ENCODE measurements around the gene CYP3A5.

DNA sequence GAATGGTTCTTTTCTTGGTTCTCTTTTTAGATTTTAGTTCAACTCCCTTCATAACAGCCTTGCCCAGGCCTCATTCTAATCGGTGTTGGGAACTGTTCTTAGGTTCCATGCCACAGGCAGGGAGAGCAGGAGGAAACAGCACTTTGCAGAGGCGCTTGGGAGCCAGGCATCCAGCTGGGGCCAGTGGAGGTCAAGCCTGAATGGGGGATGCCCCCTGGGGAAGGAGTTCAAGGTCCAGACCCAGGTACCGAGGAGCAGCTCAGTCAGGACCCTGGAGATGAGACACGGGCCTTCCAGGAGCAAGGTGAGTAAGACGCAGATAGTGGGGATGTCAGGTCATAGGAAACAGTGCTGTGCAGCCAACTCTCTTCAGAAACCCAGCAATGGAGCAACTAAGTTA lies 58.5 kb downstream of the CYP3A5 start:
- TF ChIP-seq CTCF (tag by site-specific recombination; IDR thresholded peaks at IDR 0.05): no peak
- TF ChIP-seq ZBTB1 (tag by site-specific recombination; IDR thresholded peaks at IDR 0.05): no peak
- no peak for TF ChIP-seq BCL11A (tag by site-specific recombination; IDR thresholded peaks at IDR 0.05; ENCODE audit: low read depth)
- TF ChIP-seq, protein P1, sequence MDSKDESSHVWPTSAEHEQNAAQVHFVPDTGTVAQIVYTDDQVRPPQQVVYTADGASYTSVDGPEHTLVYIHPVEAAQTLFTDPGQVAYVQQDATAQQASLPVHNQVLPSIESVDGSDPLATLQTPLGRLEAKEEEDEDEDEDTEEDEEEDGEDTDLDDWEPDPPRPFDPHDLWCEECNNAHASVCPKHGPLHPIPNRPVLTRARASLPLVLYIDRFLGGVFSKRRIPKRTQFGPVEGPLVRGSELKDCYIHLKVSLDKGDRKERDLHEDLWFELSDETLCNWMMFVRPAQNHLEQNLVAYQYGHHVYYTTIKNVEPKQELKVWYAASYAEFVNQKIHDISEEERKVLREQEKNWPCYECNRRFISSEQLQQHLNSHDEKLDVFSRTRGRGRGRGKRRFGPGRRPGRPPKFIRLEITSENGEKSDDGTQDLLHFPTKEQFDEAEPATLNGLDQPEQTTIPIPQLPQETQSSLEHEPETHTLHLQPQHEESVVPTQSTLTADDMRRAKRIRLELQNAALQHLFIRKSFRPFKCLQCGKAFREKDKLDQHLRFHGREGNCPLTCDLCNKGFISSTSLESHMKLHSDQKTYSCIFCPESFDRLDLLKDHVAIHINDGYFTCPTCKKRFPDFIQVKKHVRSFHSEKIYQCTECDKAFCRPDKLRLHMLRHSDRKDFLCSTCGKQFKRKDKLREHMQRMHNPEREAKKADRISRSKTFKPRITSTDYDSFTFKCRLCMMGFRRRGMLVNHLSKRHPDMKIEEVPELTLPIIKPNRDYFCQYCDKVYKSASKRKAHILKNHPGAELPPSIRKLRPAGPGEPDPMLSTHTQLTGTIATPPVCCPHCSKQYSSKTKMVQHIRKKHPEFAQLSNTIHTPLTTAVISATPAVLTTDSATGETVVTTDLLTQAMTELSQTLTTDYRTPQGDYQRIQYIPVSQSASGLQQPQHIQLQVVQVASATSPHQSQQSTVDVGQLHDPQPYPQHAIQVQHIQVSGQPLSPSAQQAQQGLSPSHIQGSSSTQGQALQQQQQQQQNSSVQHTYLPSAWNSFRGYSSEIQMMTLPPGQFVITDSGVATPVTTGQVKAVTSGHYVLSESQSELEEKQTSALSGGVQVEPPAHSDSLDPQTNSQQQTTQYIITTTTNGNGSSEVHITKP (tag by site-specific recombination; IDR thresholded peaks at IDR 0.05): no peak
- TF ChIP-seq, protein P2, sequence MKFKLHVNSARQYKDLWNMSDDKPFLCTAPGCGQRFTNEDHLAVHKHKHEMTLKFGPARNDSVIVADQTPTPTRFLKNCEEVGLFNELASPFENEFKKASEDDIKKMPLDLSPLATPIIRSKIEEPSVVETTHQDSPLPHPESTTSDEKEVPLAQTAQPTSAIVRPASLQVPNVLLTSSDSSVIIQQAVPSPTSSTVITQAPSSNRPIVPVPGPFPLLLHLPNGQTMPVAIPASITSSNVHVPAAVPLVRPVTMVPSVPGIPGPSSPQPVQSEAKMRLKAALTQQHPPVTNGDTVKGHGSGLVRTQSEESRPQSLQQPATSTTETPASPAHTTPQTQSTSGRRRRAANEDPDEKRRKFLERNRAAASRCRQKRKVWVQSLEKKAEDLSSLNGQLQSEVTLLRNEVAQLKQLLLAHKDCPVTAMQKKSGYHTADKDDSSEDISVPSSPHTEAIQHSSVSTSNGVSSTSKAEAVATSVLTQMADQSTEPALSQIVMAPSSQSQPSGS (tag by site-specific recombination; IDR thresholded peaks at IDR 0.05; ENCODE audit: low read depth): no peak
- TF ChIP-seq GLIS1 (tag by site-specific recombination; IDR thresholded peaks at IDR 0.05): no peak
